ENCODE data around the gene OTUB2.

The OTUB2 gene

GRCh38 chr14:94022532-94023411, 3.4 kb upstream of the OTUB2 start:
- DNase-seq: no peak

GRCh38 chr14:94024549-94024948, 1.6 kb upstream of the OTUB2 start:
- DNase-seq: no peak

DNA sequence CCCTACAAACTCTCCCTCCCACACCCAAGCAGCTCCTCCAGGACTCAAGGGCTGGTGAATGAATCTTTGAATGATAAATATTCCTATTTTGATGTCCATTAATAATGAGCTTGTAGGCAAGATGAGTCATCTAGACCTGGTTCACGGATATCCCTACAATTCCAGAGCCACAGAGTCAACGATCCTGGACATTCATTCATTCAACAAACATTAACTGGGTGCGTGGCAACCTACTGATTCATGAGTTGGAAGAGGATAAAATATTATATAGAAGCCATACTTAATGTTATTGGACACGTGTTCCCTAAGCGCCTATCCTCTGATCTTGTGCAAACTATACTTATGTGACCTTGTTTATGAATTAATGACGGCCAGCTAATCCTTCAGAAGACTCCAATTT, 420 bp upstream of the OTUB2 start:
- no peak for DNase-seq

- no peak for DNase-seq
Measured at GRCh38 chr14:94026889-94027469, 839 bp downstream of the OTUB2 start.

DNA sequence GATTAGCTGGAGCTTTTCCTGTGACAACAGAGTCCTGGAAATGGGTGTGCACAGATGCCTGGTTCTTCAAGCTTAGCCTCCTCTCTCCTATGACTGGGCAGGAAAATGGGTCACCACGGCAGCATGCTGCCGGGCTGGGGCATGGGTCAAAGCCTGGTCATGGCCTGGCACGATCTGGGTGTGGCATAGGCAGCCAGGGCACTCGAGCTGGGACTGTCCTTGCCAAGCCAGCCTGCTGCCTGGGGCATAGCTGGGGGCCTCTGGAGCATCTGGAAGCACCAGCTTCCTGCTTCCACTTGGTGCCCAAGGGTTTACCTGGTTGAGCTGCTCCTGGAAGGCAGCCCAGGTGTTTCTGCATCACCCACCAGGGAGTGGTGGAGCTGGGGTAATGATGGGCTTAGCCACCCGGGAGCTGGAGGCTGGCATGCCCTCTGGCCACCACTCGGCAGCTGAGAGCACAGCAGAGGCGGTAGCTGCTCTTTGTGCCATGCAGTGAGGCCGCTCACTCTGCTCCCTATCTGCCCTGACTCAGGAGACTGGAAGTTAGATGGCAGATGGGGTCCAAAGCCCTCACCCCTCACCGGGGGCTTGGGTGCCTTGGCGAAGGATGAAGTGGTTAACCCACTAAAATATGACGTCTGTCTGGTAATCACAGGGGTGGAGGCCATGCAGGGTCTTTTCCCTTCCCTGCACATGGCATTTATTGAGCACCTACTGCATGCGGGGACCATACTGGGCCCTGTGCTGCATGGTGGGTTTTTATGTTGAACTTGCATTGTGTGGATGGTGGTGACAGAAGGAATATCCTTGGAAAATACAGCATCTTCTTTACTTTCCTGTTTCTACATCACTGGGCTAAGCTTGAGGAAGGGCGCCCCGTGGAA, 1.7 kb downstream of the OTUB2 start:
- DNase-seq: no peak

GRCh38 chr14:94028450-94028826, 2.3 kb downstream of the OTUB2 start:
- no peak for DNase-seq

DNA sequence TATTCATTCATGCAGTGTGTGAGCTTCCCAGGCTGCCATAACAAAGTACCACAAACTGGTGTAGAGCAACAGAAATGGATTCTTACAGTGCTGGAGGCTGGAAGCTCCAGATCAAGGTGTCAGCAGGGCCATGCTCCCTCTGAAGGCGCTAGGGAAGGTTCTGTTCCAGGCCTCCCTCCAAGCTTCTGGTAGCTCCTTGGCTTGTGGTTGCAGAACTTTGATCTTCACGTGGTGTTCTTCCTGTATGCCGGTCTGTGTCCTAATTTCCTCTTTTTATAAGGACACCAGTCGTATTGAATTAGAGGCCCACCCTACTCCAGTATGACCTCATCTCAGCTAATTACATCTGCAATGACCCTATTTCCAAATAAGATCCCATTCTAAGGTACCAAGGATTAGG, 3.1 kb downstream of the OTUB2 start:
- DNase-seq: no peak

DNA sequence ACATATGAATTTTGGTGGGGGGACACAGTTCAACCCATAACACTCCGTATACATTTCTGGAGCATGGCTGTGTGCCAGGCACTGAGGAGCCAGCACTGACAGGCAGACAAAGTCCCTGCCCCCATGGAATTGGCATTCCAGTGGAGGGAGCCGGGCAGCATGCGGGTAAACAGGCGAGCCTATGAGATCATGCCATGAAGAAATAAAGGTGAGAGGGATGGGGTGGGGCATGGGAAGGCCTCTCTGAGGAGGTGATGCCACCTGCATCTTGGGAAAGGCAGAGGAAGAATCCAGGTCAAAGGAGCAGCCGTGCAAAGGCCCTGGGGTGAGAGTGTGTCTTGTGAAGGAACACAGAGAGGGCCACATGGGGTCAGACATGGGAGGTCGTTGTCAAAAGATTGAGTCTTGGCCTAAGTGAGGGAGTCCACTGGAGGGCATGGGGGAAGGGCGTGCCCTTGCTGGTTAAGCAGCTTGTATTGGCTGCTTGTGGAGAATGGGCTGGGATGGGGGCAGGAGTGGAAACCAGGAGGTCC, 3.6 kb downstream of the OTUB2 start:
- DNase-seq: no peak

- DNase-seq: no peak
Measured at GRCh38 chr14:94030571-94030970, 4.4 kb downstream of the OTUB2 start.

DNA sequence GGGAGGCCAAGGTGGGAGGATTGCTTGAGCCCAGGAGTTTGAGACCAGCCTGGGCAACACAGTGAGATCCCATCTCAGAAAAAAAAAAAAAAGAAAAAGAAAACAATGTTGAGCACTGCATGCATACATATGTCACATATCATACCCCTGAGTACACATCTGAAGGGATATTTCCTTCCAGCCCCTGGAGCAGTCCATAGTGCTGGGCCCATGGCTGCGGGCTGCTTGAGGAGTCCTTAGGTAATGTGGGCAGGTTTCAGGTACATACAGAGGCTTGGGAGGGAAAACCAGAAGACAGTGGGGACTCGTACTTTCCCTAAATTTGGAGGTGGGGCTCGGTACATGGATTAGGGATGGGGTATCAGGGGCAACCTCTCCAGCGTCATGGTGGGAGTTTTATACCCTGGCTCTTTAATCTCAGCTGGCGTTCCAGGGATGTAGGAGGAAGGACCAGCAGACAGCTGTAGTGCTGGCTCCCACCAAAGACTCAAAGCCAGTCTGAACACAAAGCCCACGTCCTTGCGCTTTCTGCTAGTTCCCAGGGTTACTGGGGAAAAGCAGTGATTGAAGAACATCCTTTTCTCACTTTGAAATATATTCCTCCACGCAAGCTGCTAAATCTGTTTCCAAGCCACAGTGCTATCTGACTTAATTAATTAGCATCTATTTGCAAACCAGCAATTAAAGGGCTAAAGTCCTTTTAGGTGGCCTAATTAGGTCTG, 5.2 kb downstream of the OTUB2 start:
- DNase-seq: no peak

GRCh38 chr14:94031883-94032279, 5.7 kb downstream of the OTUB2 start:
- no peak for DNase-seq

DNA sequence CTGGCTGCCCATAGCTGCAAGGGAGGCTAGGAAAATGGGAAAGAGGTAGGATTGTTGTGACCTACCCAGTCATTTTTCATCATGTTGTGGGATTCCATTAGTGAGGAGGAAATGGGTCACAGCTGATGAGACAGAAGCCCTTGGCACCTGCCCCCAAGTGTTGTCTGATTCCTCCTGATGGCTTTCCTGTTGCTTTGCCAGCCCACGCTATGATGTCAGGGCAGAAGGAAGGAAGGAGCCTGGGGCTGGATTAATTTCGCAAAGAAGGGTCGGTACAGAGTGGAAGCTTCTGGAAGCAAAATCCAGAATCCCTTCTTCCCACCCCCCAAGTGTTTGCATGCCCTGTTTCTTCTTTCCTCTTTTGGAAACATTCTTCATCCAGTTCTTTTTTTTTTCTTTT, 8.7 kb downstream of the OTUB2 start:
- no peak for DNase-seq

DNA sequence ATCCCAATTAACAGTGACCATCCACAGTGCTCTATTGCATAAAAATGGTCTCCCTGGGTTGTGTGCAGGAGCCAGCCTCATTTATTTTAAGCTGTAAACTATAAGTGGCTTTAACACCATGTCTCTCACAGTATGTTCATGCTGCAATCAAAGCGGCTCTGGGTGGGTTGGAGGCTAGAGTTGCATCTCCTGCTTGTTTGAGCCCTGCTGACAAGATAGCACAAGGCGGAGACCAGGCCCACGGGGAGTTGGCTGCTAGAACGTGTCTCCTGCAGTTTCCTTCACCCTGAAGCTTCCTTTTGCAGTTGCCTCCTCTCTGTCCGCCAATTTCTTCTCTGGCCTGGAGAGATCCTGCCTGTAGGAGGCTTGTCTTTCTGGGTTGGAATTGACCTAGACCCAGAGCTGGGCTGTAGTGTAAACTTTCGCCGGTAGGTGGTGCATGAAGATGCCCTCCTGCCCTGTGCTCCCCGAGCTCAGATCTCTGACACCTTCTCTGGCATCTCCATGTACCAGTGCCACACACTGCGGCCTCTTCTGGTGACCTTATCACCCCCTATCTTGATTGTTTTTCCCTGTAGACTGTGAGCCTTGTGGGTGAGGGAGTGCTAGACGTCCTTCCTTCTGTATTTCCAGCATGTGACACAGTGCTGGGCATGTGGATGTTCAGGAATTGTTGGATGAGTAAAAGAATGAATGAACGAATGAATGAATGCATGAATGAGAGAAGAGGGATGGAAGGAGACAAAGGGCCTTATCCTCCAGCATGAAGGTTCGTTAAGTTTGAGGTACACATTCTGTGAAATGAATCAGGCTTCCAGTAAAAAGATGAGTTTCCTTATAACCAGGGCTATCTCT, 10.4 kb downstream of the OTUB2 start:
- peak; percentile 7 for DNase-seq

- no peak for DNase-seq
Measured at GRCh38 chr14:94037954-94038353, 11.8 kb downstream of the OTUB2 start.

DNA sequence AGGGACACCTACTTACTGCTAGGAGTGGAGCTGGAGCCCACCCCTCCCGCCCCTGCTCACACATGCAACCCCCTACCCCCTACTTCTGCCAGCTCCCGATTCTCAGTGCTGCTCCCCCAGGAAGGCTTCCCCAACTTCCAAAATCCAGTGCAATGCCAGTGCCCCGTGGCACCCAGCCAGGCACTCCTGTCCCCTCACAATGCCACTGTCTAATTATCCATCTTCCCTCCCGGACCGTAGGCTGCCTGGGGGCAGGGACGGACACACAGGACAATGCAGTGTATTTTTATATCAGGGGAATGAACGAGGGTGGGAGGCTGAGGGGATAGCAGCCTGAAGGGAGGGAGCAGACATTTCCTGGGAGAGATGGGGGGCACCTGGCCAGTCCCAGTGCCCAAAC, 12.4 kb downstream of the OTUB2 start:
- DNase-seq: no peak

- DNase-seq: no peak
Measured at GRCh38 chr14:94038921-94039629, 12.9 kb downstream of the OTUB2 start.

DNA sequence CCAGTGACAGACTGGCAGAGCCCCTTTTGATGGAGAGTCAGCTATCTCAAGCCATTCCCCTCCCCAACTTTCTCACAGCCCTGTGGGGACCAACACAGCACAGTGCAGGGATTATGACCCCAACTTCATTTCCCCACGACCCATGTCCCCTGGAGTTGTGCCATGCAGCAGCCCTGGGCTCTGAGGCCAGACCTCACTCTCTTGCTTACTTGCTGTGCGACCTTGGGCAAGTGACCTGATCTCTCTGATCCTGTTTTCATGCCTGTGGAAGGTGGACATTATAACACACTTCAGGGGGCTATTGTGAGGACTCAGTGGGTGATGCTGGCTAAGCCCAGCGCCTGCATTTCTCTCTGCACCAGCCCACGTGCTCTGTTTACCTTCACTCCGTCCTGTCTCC, 14.1 kb downstream of the OTUB2 start:
- no peak for DNase-seq

DNA sequence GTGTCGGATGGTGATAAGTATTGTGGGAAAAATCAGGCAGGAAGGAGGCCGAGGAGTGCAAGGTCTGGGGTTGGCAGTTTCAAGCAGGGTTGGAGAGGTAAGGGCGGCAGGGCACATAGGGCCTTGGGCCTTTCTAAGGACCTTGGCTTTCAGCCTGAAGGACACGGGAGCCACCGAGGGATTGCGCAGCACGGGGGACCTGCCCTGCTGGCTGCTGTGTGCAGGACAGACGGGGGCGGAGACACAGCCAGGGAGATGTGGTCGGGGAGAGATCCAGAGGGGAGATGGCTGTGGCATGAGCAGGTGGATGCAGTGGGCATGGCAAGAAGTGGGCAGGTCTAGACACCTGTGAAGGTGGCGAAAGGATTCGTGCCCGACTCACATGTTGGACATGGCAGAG, 14.7 kb downstream of the OTUB2 start:
- no peak for DNase-seq

- no peak for DNase-seq
Measured at GRCh38 chr14:94041551-94042346, 15.6 kb downstream of the OTUB2 start.

- DNase-seq: no peak
Measured at GRCh38 chr14:94042433-94043091, 16.4 kb downstream of the OTUB2 start.
